HepG2 (cell line): ENCODE data around the gene MRPL3. TPM values are rescaled to one million over a fixed set of nuclear protein-coding genes. Genes with fewer than 3 reads are reported as not detected.

Experiments
- ATAC-seq: fragments of 200-7000 bp; cut with Tn5 transposase; 3 replicates; pipeline ENCODE4 v1.9.1; 2020; ENCODE audit warnings: mild to moderate bottlenecking, moderate library complexity
- BruUV-seq: library from RNA; stranded (reverse); fragments of 400-500 nt; replicated peaks from 2 replicates; lab custom pipeline; 2021; lab: Mats Ljungman, UMichigan
- CTCF ChIA-PET: fragments of 300-600 bp; formaldehyde crosslinking; extraction: SDS; loops from one replicate; lab custom pipeline; 2021; ENCODE audit warnings: low total read pairs, inconsistent platforms, low intra/inter-chr PET ratio; lab: Yijun Ruan, JAX
- POLR2A ChIA-PET: fragments of 350-600 bp; sonication (Branson Sonifier 250); formaldehyde crosslinking; loops from one replicate; lab custom pipeline; 2020; ENCODE audit warnings: antibody characterized with exemption, inconsistent platforms; lab: Yijun Ruan, JAX
- DNase-seq: peaks from one replicate; pipeline ENCODE4 v3.0.0-alpha.2; 2015; ENCODE audit warnings: low spot score
- FAIRE-seq: peaks from 3 replicates; lab custom pipeline; 2011; peaks lifted over from hg19 to GRCh38; lab: Jason Lieb, UNC
- H2AFZ ChIP-seq: one replicate; pipeline ENCODE4 v1.6.1; 2011; ENCODE audit warnings: low read length, inconsistent platforms
- H3K27ac ChIP-seq: fragments of 300-600 bp; 3 replicates; pipeline ENCODE4 v1.8.0; 2011; ENCODE audit warnings: mixed run types, mild to moderate bottlenecking, mixed read lengths, low read length, inconsistent platforms; ENCODE audit not compliant: insufficient read depth; ENCODE audit errors: extremely low read length
- H3K27me3 ChIP-seq, 2 experiments: fragments of 200-600 bp in 1 of 2; 2 replicates in 1 of 2; 3 replicates in 1 of 2; pipeline versions ENCODE4 v1.6.0 to v1.8.0; 2011; ENCODE audit warnings: low read length in 2 of 2, mild to moderate bottlenecking in 2 of 2, moderate library complexity in 2 of 2, inconsistent platforms in 1 of 2; ENCODE audit not compliant: insufficient read depth in 2 of 2, control insufficient read depth in 1 of 2
- H3K36me3 ChIP-seq, 2 experiments: fragments of 200-600 bp in 1 of 2; replicated peaks in 1 of 2; 2 replicates in 1 of 2; 3 replicates in 1 of 2; pipeline versions ENCODE4 v1.5.1 to v1.8.0; 2011; ENCODE audit warnings: low read length in 2 of 2, inconsistent platforms in 1 of 2; ENCODE audit not compliant: insufficient read depth in 2 of 2, control insufficient read depth in 1 of 2
- H3K4me1 ChIP-seq: 2 replicates; pipeline ENCODE4 v1.5.1; 2012; ENCODE audit warnings: low read length, inconsistent platforms; ENCODE audit not compliant: insufficient read depth
- H3K4me2 ChIP-seq: 2 replicates; pipeline ENCODE4 v1.6.0; 2011; ENCODE audit warnings: low read depth, low read length, inconsistent platforms
- H3K4me3 ChIP-seq, 3 experiments: fragments of 200-600 bp in 1 of 3; sonication (generic), shearing (Covaris generic) in 1 of 3; replicated peaks in 1 of 3; 2 replicates each; pipeline ENCODE4 v1.5.1; 2011 to 2016; ENCODE audit warnings: low read length in 3 of 3, inconsistent platforms in 2 of 3, low read depth in 2 of 3, mild to moderate bottlenecking in 2 of 3, control low read depth in 1 of 3, mixed read lengths in 1 of 3; ENCODE audit not compliant: insufficient read depth in 1 of 3
- H3K79me2 ChIP-seq: one replicate; pipeline ENCODE4 v1.6.1; 2011; ENCODE audit warnings: low read length, inconsistent platforms; ENCODE audit not compliant: insufficient read depth
- H3K9ac ChIP-seq: 2 replicates; pipeline ENCODE4 v1.6.0; 2011; ENCODE audit warnings: mild to moderate bottlenecking, low read depth, low read length, inconsistent platforms; ENCODE audit not compliant: insufficient read depth
- H3K9me3 ChIP-seq: 2 replicates; pipeline ENCODE4 v1.5.1; 2012; ENCODE audit warnings: mild to moderate bottlenecking, low read length
- H4K20me1 ChIP-seq: 2 replicates; pipeline ENCODE4 v1.6.0; 2011; ENCODE audit warnings: inconsistent platforms, mild to moderate bottlenecking, low read length, moderate library complexity; ENCODE audit not compliant: insufficient read depth
- BRD4 ChIP-seq: sonication (generic); formaldehyde crosslinking; IDR thresholded peaks from 2 replicates; pipeline ENCODE4 v1.4.0; 2020; ENCODE audit warnings: missing genetic modification reagents
- CCDC6 ChIP-seq: sonication (generic); formaldehyde crosslinking; IDR thresholded peaks from 2 replicates; pipeline ENCODE4 v1.8.1; 2022; ENCODE audit warnings: mild to moderate bottlenecking, missing genetic modification reagents, moderate library complexity
- CHD4 ChIP-seq: fragments of 200-600 bp; sonication (generic); IDR thresholded peaks from 2 replicates; pipeline ENCODE4 v1.7.0; 2017; ENCODE audit warnings: mild to moderate bottlenecking, low read length, borderline replicate concordance
- KMT2B ChIP-seq: IDR thresholded peaks from 2 replicates; pipeline ENCODE4 v1.6.1; 2016; ENCODE audit warnings: missing genetic modification reagents, missing compliant biosample characterization
- MLLT10 ChIP-seq: sonication (generic); formaldehyde crosslinking; IDR thresholded peaks from 2 replicates; pipeline ENCODE4 v1.4.0; 2020; ENCODE audit warnings: missing genetic modification reagents
- PAWR ChIP-seq: sonication (generic); formaldehyde crosslinking; IDR thresholded peaks from 2 replicates; pipeline ENCODE4 v1.4.0; 2020; ENCODE audit warnings: missing genetic modification reagents, mild to moderate bottlenecking, borderline replicate concordance
- RFX5 ChIP-seq: IDR thresholded peaks from 2 replicates; pipeline ENCODE4 v1.6.1; 2011; ENCODE audit warnings: low read depth, low read length, improper control_type of control experiment
- SMC3 ChIP-seq: IDR thresholded peaks from 2 replicates; pipeline ENCODE4 v1.6.1; 2011; ENCODE audit warnings: low read length, improper control_type of control experiment
- SYNCRIP ChIP-seq: fragments of 200-400 bp; formaldehyde crosslinking; IDR thresholded peaks from 2 replicates; pipeline ENCODE4 v1.6.1; 2018; ENCODE audit warnings: mild to moderate bottlenecking, low read depth, low read length; ENCODE audit not compliant: insufficient read depth
- ZNF768 ChIP-seq: sonication (generic); formaldehyde crosslinking; IDR thresholded peaks from 2 replicates; pipeline ENCODE4 v1.4.0; 2020; ENCODE audit warnings: missing genetic modification reagents
- WGBS: methylation state at CpG from one replicate; pipeline ENCODE4 v1.1.6; 2017; ENCODE audit warnings: low lambda C conversion rate; 5-methylcytosine and 5-hydroxymethylcytosine counted together
- in situ Hi-C: cut with HindIII; loops from 2 replicates; pipeline ENCODE4 v1.10.0; 2017; ENCODE audit warnings: low pct_unique_long_range_greater_than_20kb; ENCODE audit not compliant: extremely low pct_ligation_motif_present
- intact Hi-C: fragments of 100-400 bp; cut with micrococcal nuclease; formaldehyde crosslinking; loops from one replicate; pipeline ENCODE4 v1.10.0; 2022; ENCODE audit not compliant: unreplicated experiment
- polyA plus RNA-seq, 8 experiments: library from polyadenylated mRNA; depleted of rRNA in 3 of 8; stranded (reverse) in 7 of 8; unstranded in 1 of 8; fragments of >200 nt; fragmentation: Illumina TruSeq in 4 of 8; extraction: Trizol in 4 of 8; gene quantifications; 2 replicates each; pipeline versions ENCODE4 v1.2.1 to v1.2.3, GENCODE V29; 2011 to 2016; ENCODE audit warnings: low read depth in 4 of 8, missing spikeins in 1 of 8, mixed read lengths in 1 of 8; ENCODE audit not compliant: insufficient read depth in 1 of 8
- total RNA-seq, 5 experiments: library from RNA; depleted of rRNA; stranded (reverse); fragments of >200 nt; fragmentation: Illumina TruSeq; extraction: Trizol; gene quantifications; 2 replicates each; pipeline ENCODE4 v1.2.3, GENCODE V29; 2016; ENCODE audit warnings: low read depth in 1 of 5
- TF ChIP-seq, protein P1 (sequence below), 2 experiments: fragments of 450-650 bp in 1 of 2; sonication (generic) in 1 of 2; formaldehyde crosslinking in 1 of 2; IDR thresholded peaks; 2 replicates each; pipeline versions ENCODE4 v1.6.1 to v1.8.0; 2016 to 2022; ENCODE audit warnings: antibody characterized with exemption in 1 of 2, mild to moderate bottlenecking in 1 of 2, missing genetic modification reagents in 1 of 2

MRPL3 gene
- total and polyA plus RNA-seq, 2 of the 13 experiments (the other 11 are each of a cell fraction or from before 2014, with no cell fraction given) = 114 to 172 TPM

DNA sequence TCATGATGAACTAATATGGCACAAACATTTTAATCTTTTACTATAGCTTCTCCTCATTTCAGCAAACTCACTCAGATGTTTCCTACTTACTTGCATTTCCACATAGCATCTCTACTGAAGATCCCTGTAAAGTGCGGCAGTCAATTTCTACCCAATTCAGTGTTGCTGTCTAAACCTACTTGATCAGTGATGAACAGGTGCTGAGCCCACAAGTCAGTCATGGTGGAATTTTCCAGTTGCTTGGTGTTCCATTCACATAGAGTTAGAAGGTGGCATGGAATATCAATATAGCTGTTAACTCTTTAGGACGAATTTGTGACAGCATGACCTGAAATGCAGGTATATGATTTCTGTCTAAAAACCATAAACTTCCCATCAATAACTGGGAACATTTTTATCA is 22.7 kb downstream of the MRPL3 start:
- H2AFZ ChIP-seq = no peak overlapping the region
- peaks cover 3 to 44% of the 10 kb centered on the region in 2 experiments; a peak in 4 of 5 replicates for H3K36me3 ChIP-seq
- ATAC-seq (no peak), FAIRE-seq (no peak), DNase-seq (no peak)
- in situ Hi-C loops (loop anchor here (25.0 kb wide), 1 partner anchor 443 kb away; the partner anchor contains the start of genes ASTE1 and NEK11), intact Hi-C loops (no loop called here)
- ChIA-PET CTCF (no interaction called here), POLR2A (interaction anchor here (1.6 kb wide), 1 partner anchor 21 kb away, joined by 3 read pairs; no protein-coding TSS in a partner anchor)
- TF ChIP-seq PAWR (CRISPR knock-in tag) = no peak
- no peak for TF ChIP-seq CCDC6 (CRISPR knock-in tag)
- no peak for TF ChIP-seq BRD4 (CRISPR knock-in tag)
- no peak for TF ChIP-seq KMT2B
- TF ChIP-seq RFX5 = no peak
- TF ChIP-seq SMC3 = no peak
- peaks cover 7% of the 10 kb centered on the region for H3K79me2 ChIP-seq
- H3K4me1 ChIP-seq = no peaks in the 10 kb centered on the region
- BruUV-seq = no TSS peak
- H3K27ac ChIP-seq = no peak overlapping the region
- H3K9ac ChIP-seq = no peak overlapping the region
- H3K27me3 ChIP-seq = no peaks in the 10 kb centered on the region
- H4K20me1 ChIP-seq = no peaks in the 10 kb centered on the region
- no peaks in the 10 kb centered on the region for H3K9me3 ChIP-seq
- H3K4me2 ChIP-seq = no peak overlapping the region
- WGBS = 96% methylated on average over 2 of the region's 2 CpGs
- no peak overlapping the region for H3K4me3 ChIP-seq

DNA sequence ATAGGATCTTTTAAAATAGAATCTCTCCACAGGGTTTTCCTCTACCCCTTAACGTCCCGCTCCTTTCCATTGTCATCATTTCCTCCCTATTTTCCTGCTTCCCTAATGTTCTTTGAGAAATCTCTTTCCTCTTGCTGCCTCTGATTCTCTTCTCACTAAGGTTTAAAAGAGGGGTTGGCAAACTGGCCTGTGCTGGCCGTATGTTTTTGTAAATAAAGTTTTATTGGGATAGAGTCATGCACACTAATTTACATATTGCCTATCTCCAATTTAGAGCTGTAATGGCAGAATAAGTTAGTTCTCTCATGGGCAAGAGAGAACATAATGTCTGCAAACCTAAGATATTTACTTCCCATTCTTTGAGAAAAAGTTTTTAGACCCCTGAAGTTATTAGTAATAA is 25.0 kb downstream of the MRPL3 start:
- CTCF ChIA-PET = no interaction called here
- H3K9ac ChIP-seq = no peak overlapping the region
- H3K4me1 ChIP-seq = no peaks in the 10 kb centered on the region
- FAIRE-seq = no peak
- no peak overlapping the region for H3K27ac ChIP-seq
- POLR2A ChIA-PET = no interaction called here
- BruUV-seq = no TSS peak
- in situ Hi-C loops (loop anchor here (25.0 kb wide), 1 partner anchor 441 kb away; the partner anchor contains the start of genes ASTE1 and NEK11), intact Hi-C loops (no loop called here)
- no peaks in the 10 kb centered on the region for H4K20me1 ChIP-seq
- peaks cover 2 to 29% of the 10 kb centered on the region in 2 experiments; a peak in 3 of 5 replicates for H3K36me3 ChIP-seq
- no peak overlapping the region for H2AFZ ChIP-seq
- H3K4me3 ChIP-seq = no peak overlapping the region
- no peak overlapping the region for H3K4me2 ChIP-seq
- H3K79me2 ChIP-seq = peaks cover 21% of the 10 kb centered on the region
- over 99% methylated on average over 3 of the region's 3 CpGs for WGBS
- no peaks in the 10 kb centered on the region for H3K27me3 ChIP-seq
- no peaks in the 10 kb centered on the region for H3K9me3 ChIP-seq
- ATAC-seq = no peak
- DNase-seq = no peak
- no peak for TF ChIP-seq ZNF768 (CRISPR knock-in tag)
- no peak for TF ChIP-seq SYNCRIP
- TF ChIP-seq, protein P1, sequence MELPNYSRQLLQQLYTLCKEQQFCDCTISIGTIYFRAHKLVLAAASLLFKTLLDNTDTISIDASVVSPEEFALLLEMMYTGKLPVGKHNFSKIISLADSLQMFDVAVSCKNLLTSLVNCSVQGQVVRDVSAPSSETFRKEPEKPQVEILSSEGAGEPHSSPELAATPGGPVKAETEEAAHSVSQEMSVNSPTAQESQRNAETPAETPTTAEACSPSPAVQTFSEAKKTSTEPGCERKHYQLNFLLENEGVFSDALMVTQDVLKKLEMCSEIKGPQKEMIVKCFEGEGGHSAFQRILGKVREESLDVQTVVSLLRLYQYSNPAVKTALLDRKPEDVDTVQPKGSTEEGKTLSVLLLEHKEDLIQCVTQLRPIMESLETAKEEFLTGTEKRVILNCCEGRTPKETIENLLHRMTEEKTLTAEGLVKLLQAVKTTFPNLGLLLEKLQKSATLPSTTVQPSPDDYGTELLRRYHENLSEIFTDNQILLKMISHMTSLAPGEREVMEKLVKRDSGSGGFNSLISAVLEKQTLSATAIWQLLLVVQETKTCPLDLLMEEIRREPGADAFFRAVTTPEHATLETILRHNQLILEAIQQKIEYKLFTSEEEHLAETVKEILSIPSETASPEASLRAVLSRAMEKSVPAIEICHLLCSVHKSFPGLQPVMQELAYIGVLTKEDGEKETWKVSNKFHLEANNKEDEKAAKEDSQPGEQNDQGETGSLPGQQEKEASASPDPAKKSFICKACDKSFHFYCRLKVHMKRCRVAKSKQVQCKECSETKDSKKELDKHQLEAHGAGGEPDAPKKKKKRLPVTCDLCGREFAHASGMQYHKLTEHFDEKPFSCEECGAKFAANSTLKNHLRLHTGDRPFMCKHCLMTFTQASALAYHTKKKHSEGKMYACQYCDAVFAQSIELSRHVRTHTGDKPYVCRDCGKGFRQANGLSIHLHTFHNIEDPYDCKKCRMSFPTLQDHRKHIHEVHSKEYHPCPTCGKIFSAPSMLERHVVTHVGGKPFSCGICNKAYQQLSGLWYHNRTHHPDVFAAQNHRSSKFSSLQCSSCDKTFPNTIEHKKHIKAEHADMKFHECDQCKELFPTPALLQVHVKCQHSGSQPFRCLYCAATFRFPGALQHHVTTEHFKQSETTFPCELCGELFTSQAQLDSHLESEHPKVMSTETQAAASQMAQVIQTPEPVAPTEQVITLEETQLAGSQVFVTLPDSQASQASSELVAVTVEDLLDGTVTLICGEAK (IDR thresholded peaks at IDR 0.05) = peak; percentile 50
- TF ChIP-seq, protein P1 (CRISPR knock-in tag; IDR thresholded peaks at IDR 0.05) = no peak; the same call in 1 of the 2 replicates
- no peak for TF ChIP-seq CHD4
- no peak for TF ChIP-seq MLLT10 (CRISPR knock-in tag)
